Measurements from ENCODE around the gene CPPED1. TPM values are rescaled to one million over a fixed set of nuclear protein-coding genes. Genes with fewer than 3 reads are reported as not detected.

Gene CPPED1
- total and polyA plus RNA-seq, 10 of the 15 experiments (the other 5 are each of a cell fraction or from before 2014, with no cell fraction given) = 7.1 to 39.0 (median 16.0) TPM

DNA sequence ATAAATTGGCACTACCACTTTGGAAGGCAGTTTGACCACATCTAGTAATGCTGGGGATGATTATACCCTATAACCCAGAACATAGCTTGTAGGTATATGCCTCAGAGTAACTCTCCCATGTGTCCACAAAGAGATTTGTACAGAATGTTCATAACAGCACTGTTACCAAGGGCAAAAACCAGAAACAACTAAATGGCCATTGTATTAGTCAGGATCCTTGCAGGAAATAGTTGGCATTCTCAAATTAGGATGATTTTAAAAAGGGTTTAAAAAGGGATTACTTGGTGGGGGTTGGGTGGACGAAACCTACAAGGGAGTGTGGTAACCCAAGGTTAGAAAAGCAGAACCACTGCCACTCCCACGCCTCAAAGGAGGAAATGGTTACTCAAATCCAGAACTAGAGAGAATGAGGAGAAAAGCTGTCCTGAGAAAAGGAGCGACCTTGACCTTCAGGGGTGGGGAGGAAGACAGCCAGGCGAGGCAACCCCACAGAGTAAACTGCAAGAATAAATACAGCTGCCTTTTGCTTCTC is 2.1 kb downstream of the CPPED1 start (continued):
- TF ChIP-seq BMI1 (IDR thresholded peaks at IDR 0.05; ENCODE audit: borderline replicate concordance) (0 out of 2 replicates have a peak, but pooled peaks have one; percentile 50), EGR1 (IDR thresholded peaks at IDR 0.05; ENCODE audit: borderline replicate concordance in 1 of 2, low read depth in 2 of 2, low read length in 2 of 2) (peak in 1 of 2 experiments; percentile 92; a peak in 2 of 3 replicates), PML (IDR thresholded peaks at IDR 0.05; ENCODE audit: low read length) (peak; percentile 82), EED (IDR thresholded peaks at IDR 0.05; ENCODE audit: low read depth) (peak; percentile 98), CEBPB (IDR thresholded peaks at IDR 0.05; ENCODE audit: borderline replicate concordance in 1 of 2, low read depth in 2 of 2, low read length in 2 of 2) (peak in 1 of 2 experiments; percentile 74; a peak in 1 of 4 replicates), MTA2 (IDR thresholded peaks at IDR 0.05; ENCODE audit: low read depth) (peak; percentile 76), CREB1 (IDR thresholded peaks at IDR 0.05; ENCODE audit: low read depth) (peak; percentile 54; the same call in 1 of the 2 replicates), FOS (IDR thresholded peaks at IDR 0.05; ENCODE audit: borderline replicate concordance, extremely low read depth, insufficient read length) (no peak), SKIL (IDR thresholded peaks at IDR 0.05; ENCODE audit: low read depth, poor library complexity, severe bottlenecking) (peak; percentile 73), BHLHE40 (IDR thresholded peaks at IDR 0.05; ENCODE audit: borderline replicate concordance in 1 of 2, low read depth in 2 of 2, low read length in 1 of 2) (peak in 1 of 2 experiments; percentile 61; a peak in 2 of 4 replicates), SREBF1 (IDR thresholded peaks at IDR 0.05; ENCODE audit: low read length) (no peak), HDAC6 (IDR thresholded peaks at IDR 0.05; ENCODE audit: unreplicated experiment) (no peak), BACH1 (IDR thresholded peaks at IDR 0.05; ENCODE audit: borderline replicate concordance) (no peak), ZZZ3 (IDR thresholded peaks at IDR 0.05; ENCODE audit: control insufficient read depth, insufficient read length, low read depth) (no peak), EZH2 (IDR thresholded peaks at IDR 0.05; ENCODE audit: borderline replicate concordance, control insufficient read depth, low read depth, low read length) (no peak), SIX5 (IDR thresholded peaks at IDR 0.05; ENCODE audit: low read depth, low read length, severe bottlenecking) (no peak), CTCF (IDR thresholded peaks at IDR 0.05 in 2 of 3, conservative IDR thresholded peaks at IDR 0.05 in 1 of 3; ENCODE audit: control insufficient read depth in 2 of 3, extremely low read depth in 1 of 3, insufficient read depth in 1 of 3, low read depth in 3 of 3, low read length in 3 of 3) (no peak), ZNF384 (IDR thresholded peaks at IDR 0.05; ENCODE audit: borderline replicate concordance, low read depth, low read length) (no peak), CHD4 (IDR thresholded peaks at IDR 0.05) (no peak), RBBP5 (conservative IDR thresholded peaks at IDR 0.05) (no peak), ASH2L (IDR thresholded peaks at IDR 0.05; ENCODE audit: borderline replicate concordance, low read depth) (no peak), ATF7 (IDR thresholded peaks at IDR 0.05; ENCODE audit: low read depth) (peak; percentile 53)
- TF ChIP-seq, protein P1, sequence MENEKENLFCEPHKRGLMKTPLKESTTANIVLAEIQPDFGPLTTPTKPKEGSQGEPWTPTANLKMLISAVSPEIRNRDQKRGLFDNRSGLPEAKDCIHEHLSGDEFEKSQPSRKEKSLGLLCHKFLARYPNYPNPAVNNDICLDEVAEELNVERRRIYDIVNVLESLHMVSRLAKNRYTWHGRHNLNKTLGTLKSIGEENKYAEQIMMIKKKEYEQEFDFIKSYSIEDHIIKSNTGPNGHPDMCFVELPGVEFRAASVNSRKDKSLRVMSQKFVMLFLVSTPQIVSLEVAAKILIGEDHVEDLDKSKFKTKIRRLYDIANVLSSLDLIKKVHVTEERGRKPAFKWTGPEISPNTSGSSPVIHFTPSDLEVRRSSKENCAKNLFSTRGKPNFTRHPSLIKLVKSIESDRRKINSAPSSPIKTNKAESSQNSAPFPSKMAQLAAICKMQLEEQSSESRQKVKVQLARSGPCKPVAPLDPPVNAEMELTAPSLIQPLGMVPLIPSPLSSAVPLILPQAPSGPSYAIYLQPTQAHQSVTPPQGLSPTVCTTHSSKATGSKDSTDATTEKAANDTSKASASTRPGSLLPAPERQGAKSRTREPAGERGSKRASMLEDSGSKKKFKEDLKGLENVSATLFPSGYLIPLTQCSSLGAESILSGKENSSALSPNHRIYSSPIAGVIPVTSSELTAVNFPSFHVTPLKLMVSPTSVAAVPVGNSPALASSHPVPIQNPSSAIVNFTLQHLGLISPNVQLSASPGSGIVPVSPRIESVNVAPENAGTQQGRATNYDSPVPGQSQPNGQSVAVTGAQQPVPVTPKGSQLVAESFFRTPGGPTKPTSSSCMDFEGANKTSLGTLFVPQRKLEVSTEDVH (IDR thresholded peaks at IDR 0.05; ENCODE audit: low read depth, partially characterized antibody) = no peak
- TF ChIP-seq, protein P2, sequence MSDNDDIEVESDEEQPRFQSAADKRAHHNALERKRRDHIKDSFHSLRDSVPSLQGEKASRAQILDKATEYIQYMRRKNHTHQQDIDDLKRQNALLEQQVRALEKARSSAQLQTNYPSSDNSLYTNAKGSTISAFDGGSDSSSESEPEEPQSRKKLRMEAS (IDR thresholded peaks at IDR 0.05; ENCODE audit: low read depth, low read length) = no peak
